Measurements from ENCODE around the gene ZRSR2. TPM values are rescaled to one million over a fixed set of nuclear protein-coding genes. Genes with fewer than 3 reads are reported as not detected.
"Not testable (repeated sequence)": the region's sequence is repeated elsewhere in the genome, so short reads cannot be mapped to it uniquely, and the experiment has no call there.

ZRSR2 gene
- total RNA-seq, 4 donors from 2014 or later, result 3.9 to 8.4 (median 6.9) TPM

DNA sequence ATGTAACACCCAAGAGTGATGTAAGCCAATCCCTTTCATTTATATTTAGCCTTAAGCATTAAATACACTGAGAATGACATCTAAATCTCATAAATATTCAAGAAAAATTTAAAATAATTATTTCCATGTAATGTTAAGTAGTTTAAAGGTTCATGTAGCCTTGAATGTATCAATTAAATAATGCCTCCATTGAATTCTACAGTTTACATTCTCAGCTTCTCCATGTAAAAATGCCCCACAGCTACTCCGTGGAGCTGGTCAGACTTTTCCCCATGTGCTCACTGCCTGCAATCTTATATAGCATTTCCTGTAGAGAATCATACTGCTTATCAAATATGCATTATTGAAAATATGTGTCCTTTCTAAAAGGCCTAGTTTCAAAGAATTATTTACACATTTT is 38.9 kb downstream of the ZRSR2 start:
- H3K4me1 ChIP-seq, result no peaks in the 10 kb centered on the region
- H3K9me3 ChIP-seq, result no peaks in the 10 kb centered on the region
- H3K4me3 ChIP-seq, result no peak overlapping the region
- in situ Hi-C loops (cut with MboI; ENCODE audit: low sequenced_read_pairs in 4 of 4), result no loop called here
- no peak for DNase-seq
- intact Hi-C loops (cut with DNase I; ENCODE audit: low total_unique reads), result no loop called here
- H3K36me3 ChIP-seq, result peaks cover 0 to 11% of the 10 kb centered on the region in 2 donors
- TF ChIP-seq, protein P1, sequence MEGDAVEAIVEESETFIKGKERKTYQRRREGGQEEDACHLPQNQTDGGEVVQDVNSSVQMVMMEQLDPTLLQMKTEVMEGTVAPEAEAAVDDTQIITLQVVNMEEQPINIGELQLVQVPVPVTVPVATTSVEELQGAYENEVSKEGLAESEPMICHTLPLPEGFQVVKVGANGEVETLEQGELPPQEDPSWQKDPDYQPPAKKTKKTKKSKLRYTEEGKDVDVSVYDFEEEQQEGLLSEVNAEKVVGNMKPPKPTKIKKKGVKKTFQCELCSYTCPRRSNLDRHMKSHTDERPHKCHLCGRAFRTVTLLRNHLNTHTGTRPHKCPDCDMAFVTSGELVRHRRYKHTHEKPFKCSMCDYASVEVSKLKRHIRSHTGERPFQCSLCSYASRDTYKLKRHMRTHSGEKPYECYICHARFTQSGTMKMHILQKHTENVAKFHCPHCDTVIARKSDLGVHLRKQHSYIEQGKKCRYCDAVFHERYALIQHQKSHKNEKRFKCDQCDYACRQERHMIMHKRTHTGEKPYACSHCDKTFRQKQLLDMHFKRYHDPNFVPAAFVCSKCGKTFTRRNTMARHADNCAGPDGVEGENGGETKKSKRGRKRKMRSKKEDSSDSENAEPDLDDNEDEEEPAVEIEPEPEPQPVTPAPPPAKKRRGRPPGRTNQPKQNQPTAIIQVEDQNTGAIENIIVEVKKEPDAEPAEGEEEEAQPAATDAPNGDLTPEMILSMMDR (IDR thresholded peaks at IDR 0.05 in 4 of 5, conservative IDR thresholded peaks at IDR 0.05 in 1 of 5), result no peak
- no peak for TF ChIP-seq POLR2A (IDR thresholded peaks at IDR 0.05)
- ATAC-seq, result no peak
- H3K27ac ChIP-seq, result no peak overlapping the region
- no peaks in the 10 kb centered on the region for H3K27me3 ChIP-seq

DNA sequence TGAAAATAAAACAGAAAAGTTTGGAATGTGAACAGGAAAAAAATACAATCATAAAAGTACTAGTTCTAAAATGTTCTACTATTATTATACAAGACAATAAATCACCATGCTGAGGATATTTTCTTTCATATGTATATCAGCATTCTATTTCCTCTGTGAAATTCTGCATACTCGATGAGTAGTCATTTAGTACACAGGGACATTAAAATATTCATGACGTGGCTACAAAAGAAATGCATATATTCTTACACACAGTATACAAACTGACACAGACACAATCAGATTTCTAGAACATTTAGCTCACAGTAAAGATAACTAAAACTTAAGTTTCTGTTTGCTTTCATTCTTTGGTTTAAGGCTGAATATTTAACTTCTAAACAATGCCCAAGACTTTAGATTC is 41.1 kb downstream of the ZRSR2 start:
- H3K36me3 ChIP-seq, result peaks cover 0 to 11% of the 10 kb centered on the region in 2 donors

DNA sequence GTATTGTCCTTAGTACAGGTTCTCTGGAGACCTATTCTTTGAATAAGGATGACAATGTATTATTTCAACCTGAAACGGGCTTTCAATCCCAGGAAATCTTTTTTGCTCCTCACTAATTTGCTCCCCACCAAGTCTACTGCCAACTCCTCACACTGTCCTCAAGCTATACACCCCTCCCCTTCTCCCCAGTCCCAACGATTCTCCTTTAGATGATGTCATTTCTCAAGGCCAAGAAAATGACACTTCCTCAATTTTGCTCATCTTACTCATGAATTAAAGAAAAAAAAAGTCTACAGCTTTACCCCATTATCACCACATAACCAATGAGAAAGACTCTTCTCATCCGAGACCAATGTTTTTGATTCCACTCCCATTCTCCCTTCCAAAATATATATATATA is 43.8 kb downstream of the ZRSR2 start:
- no peak for ATAC-seq
- intact Hi-C loops (cut with DNase I; ENCODE audit: low total_unique reads), result no loop called here
- in situ Hi-C loops (cut with MboI; ENCODE audit: low sequenced_read_pairs in 4 of 4), result no loop called here

More for the DNA sequence above, 41.1 kb downstream of the ZRSR2 start:
- DNase-seq; intact Hi-C loops (cut with DNase I; ENCODE audit: low total_unique reads); H3K9me3 ChIP-seq; in situ Hi-C loops (cut with MboI; ENCODE audit: low sequenced_read_pairs in 4 of 4); H3K4me1 ChIP-seq; H3K4me3 ChIP-seq; H3K27ac ChIP-seq; ATAC-seq; H3K27me3 ChIP-seq: not testable (repeated sequence)

DNA sequence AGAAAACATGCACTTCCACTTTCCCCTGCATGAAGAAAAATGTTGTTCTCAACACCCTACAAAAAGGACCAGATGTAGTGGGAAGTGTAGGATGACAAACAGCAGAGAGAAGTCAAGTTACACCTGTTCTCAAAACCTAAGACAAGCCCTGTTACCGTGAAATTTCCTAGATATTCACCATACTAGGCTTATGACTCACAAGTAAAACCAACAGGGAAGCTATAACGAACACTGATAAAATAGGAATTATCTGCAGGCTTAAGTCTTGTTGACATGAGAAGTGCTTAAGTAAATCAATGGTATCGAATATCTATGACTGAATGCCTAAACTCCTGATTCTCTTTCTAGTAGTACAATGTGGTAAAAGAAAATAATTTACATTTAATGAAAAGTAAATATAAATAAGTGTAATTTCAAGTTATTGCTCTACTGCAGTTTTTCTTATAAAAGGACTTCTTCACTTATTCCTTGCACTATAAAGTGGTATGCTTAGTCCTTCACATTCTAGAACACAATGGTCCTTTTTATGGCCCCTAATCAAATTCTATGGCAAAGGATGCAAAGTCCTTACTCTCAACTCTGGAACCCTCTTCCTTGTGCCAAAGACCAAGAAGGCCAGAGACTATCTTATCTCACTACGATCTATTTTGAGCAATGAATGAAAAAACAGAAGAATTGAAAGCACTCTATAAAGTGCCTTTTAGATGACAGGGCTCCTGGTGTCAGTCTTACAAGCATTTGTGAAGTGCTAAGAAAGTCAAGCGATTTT is 44.7 kb downstream of the ZRSR2 start:
- no peaks in the 10 kb centered on the region for H3K27me3 ChIP-seq
- in situ Hi-C loops (cut with MboI; ENCODE audit: low sequenced_read_pairs in 4 of 4), result no loop called here
- no peak for ATAC-seq

More for the DNA sequence above, 43.8 kb downstream of the ZRSR2 start:
- H3K36me3 ChIP-seq, result no peaks in the 10 kb centered on the region
- peaks cover 0 to 2% of the 10 kb centered on the region in 2 donors for H3K4me1 ChIP-seq
- DNase-seq, result no peak
- H3K27ac ChIP-seq, result no peak overlapping the region
- no peak overlapping the region for H3K4me3 ChIP-seq
- H3K9me3 ChIP-seq, result no peaks in the 10 kb centered on the region
- no peaks in the 10 kb centered on the region for H3K27me3 ChIP-seq
- TF ChIP-seq POLR2A (IDR thresholded peaks at IDR 0.05), result no peak
- TF ChIP-seq, protein P1 (IDR thresholded peaks at IDR 0.05 in 4 of 5, conservative IDR thresholded peaks at IDR 0.05 in 1 of 5), result no peak

DNA sequence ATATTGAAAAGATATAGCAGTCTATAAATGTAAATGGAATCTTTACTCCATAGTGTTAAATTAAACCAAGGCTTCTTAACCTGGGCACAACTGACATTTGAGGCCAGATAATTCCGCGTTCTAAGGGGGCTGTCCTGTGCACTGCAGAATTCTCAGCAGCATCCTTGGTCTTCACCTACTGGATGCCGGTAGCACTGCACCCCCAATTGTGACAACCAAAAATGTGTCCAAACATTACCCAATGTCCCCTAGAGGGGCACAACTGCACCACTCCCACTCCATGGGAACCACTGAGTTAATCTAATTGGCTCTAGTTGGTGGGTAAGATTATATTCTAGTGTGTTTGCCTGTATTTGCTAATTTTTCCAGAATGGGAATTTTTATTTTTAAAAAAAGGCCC is 47.7 kb downstream of the ZRSR2 start:
- TF ChIP-seq, protein P1 (IDR thresholded peaks at IDR 0.05 in 4 of 5, conservative IDR thresholded peaks at IDR 0.05 in 1 of 5), result no peak
- no peak for TF ChIP-seq POLR2A (IDR thresholded peaks at IDR 0.05)
- in situ Hi-C loops (cut with MboI; ENCODE audit: low sequenced_read_pairs in 4 of 4) (no loop called here), intact Hi-C loops (cut with DNase I; ENCODE audit: low total_unique reads) (no loop called here)
- no peaks in the 10 kb centered on the region for H3K27me3 ChIP-seq
- no peaks in the 10 kb centered on the region for H3K36me3 ChIP-seq
- H3K9me3 ChIP-seq, result no peaks in the 10 kb centered on the region
- DNase-seq (no peak), ATAC-seq (no peak)
- no peak overlapping the region for H3K4me3 ChIP-seq
- H3K27ac ChIP-seq, result no peak overlapping the region
- peaks cover 0 to 2% of the 10 kb centered on the region in 2 donors for H3K4me1 ChIP-seq

More for the DNA sequence above, 44.7 kb downstream of the ZRSR2 start:
- intact Hi-C loops (cut with DNase I; ENCODE audit: low total_unique reads), result no loop called here
- no peak for DNase-seq
- TF ChIP-seq POLR2A (IDR thresholded peaks at IDR 0.05), result no peak
- TF ChIP-seq, protein P1 (IDR thresholded peaks at IDR 0.05 in 4 of 5, conservative IDR thresholded peaks at IDR 0.05 in 1 of 5), result no peak
- H3K4me1 ChIP-seq, result peaks cover 0 to 2% of the 10 kb centered on the region in 2 donors
- no peak overlapping the region for H3K4me3 ChIP-seq
- H3K27ac ChIP-seq, result no peak overlapping the region
- no peaks in the 10 kb centered on the region for H3K9me3 ChIP-seq
- H3K36me3 ChIP-seq, result no peaks in the 10 kb centered on the region

All from gastrocnemius medialis (tissue), 4 donors.